K562 (cell line): Measurements from ENCODE around the gene HAPLN2. TPM values are rescaled to one million over a fixed set of nuclear protein-coding genes. Genes with fewer than 3 reads are reported as not detected.

ENCODE experiments used
- ATAC-seq: fragments of 200-7000 bp; cut with Tn5 transposase; 3 replicates; pipeline ENCODE4 v1.9.1; 2020; ENCODE audit warnings: moderate library complexity
- BruUV-seq: library from RNA; stranded (reverse); fragments of 400-500 nt; replicated peaks from 2 replicates; lab custom pipeline; 2021; lab: Mats Ljungman, UMichigan
- CTCF ChIA-PET: fragments of 300-600 bp; formaldehyde crosslinking; extraction: SDS; loops from one replicate; lab custom pipeline; 2021; ENCODE audit warnings: low intra/inter-chr PET ratio; lab: Yijun Ruan, JAX
- POLR2A ChIA-PET: fragments of 300-600, 350-650 bp; sonication (Branson Sonifier 250); formaldehyde crosslinking; extraction: SDS; loops from one replicate; lab custom pipeline; 2021; ENCODE audit warnings: antibody characterized with exemption, inconsistent platforms; lab: Yijun Ruan, JAX
- DNase-seq, 4 experiments: peaks; one replicate each; pipeline versions ENCODE4 v3.0.0 to v3.0.0-alpha.2; 2011 to 2018; ENCODE audit warnings: low spot score in 3 of 4, mixed read lengths in 3 of 4; ENCODE audit errors: extremely low read depth in 1 of 4
- FAIRE-seq: peaks from 2 replicates; lab custom pipeline; 2011; peaks lifted over from hg19 to GRCh38; lab: Jason Lieb, UNC
- H2AFZ ChIP-seq: 2 replicates; pipeline ENCODE4 v1.6.0; 2011; ENCODE audit warnings: low read depth, low read length, control low read depth, inconsistent platforms
- H3K27ac ChIP-seq: fragments of 200-600 bp; 3 replicates; pipeline ENCODE4 v1.8.0; 2011; ENCODE audit warnings: low read depth, mild to moderate bottlenecking, control low read depth, inconsistent platforms, low read length, moderate library complexity, mixed read lengths; ENCODE audit errors: extremely low read depth
- H3K27me3 ChIP-seq, 2 experiments: fragments of 300-600 bp in 1 of 2; 2 replicates in 1 of 2; 3 replicates in 1 of 2; pipeline versions ENCODE4 v1.6.0 to v1.8.0; 2011; ENCODE audit warnings: inconsistent platforms in 2 of 2, low read length in 2 of 2, mild to moderate bottlenecking in 1 of 2, mixed read lengths in 1 of 2, moderate library complexity in 1 of 2; ENCODE audit not compliant: control insufficient read depth in 2 of 2, insufficient read depth in 2 of 2
- H3K36me3 ChIP-seq: fragments of 300-600 bp; 3 replicates; pipeline ENCODE4 v1.8.0; 2011; ENCODE audit warnings: mild to moderate bottlenecking, low read length, inconsistent platforms; ENCODE audit not compliant: control insufficient read depth, insufficient read depth
- H3K4me1 ChIP-seq, 2 experiments: fragments of 200-600 bp in 1 of 2; replicated peaks in 1 of 2; 2 replicates in 1 of 2; 3 replicates in 1 of 2; pipeline versions ENCODE4 v1.5.1 to v1.8.0; 2011; ENCODE audit warnings: inconsistent platforms in 2 of 2, low read length in 2 of 2, mild to moderate bottlenecking in 1 of 2, mixed read lengths in 1 of 2, moderate library complexity in 1 of 2; ENCODE audit not compliant: control insufficient read depth in 2 of 2, insufficient read depth in 2 of 2
- H3K4me2 ChIP-seq: 2 replicates; pipeline ENCODE4 v1.6.1; 2011; ENCODE audit warnings: low read length, control low read depth, inconsistent platforms, mixed read lengths; ENCODE audit not compliant: insufficient read depth
- H3K4me3 ChIP-seq: fragments of 200-600 bp; sonication (generic), shearing (Covaris generic); 2 replicates; pipeline ENCODE4 v1.5.1; 2016; ENCODE audit warnings: control low read depth, inconsistent platforms
- H3K79me2 ChIP-seq: fragments of 200-600 bp; 3 replicates; pipeline ENCODE4 v1.8.0; 2011; ENCODE audit warnings: low read length, inconsistent platforms; ENCODE audit not compliant: control insufficient read depth, insufficient read depth
- H3K9ac ChIP-seq, 2 experiments: 2 replicates each; pipeline versions ENCODE4 v1.6.0 to v1.6.1; 2011; ENCODE audit warnings: low read depth in 2 of 2, low read length in 2 of 2, control low read depth in 1 of 2, inconsistent platforms in 1 of 2, mild to moderate bottlenecking in 1 of 2, mixed read lengths in 1 of 2; ENCODE audit not compliant: insufficient read depth in 1 of 2
- H3K9me1 ChIP-seq: one replicate; pipeline ENCODE4 v1.6.0; 2011; ENCODE audit warnings: inconsistent platforms, mild to moderate bottlenecking, low read length, moderate library complexity; ENCODE audit not compliant: control insufficient read depth, insufficient read depth
- H3K9me3 ChIP-seq: replicated peaks from 2 replicates; pipeline ENCODE4 v1.5.1; 2011; ENCODE audit warnings: low read depth, low read length, inconsistent platforms; ENCODE audit not compliant: control insufficient read depth, insufficient read depth
- H4K20me1 ChIP-seq: replicated peaks from 2 replicates; pipeline ENCODE4 v1.6.1; 2011; ENCODE audit warnings: low read length, inconsistent platforms, mixed read lengths; ENCODE audit not compliant: control insufficient read depth, insufficient read depth
- ARID1B ChIP-seq: fragments of 450-650 bp; IDR thresholded peaks from 2 replicates; pipeline ENCODE4 v1.6.1; 2016; ENCODE audit warnings: antibody characterized with exemption, mild to moderate bottlenecking, inconsistent platforms
- CHAMP1 ChIP-seq: fragments of 450-650 bp; IDR thresholded peaks from 2 replicates; pipeline ENCODE4 v1.6.1; 2016; ENCODE audit warnings: mild to moderate bottlenecking
- DACH1 ChIP-seq: fragments of 450-650 bp; IDR thresholded peaks from 2 replicates; pipeline ENCODE4 v1.6.1; 2018; ENCODE audit not compliant: partially characterized antibody
- FOXO4 ChIP-seq: fragments of 450-650 bp; formaldehyde crosslinking; IDR thresholded peaks from 2 replicates; pipeline ENCODE4 v1.4.0; 2020; ENCODE audit warnings: mild to moderate bottlenecking, moderate library complexity
- HDAC1 ChIP-seq, 2 experiments: fragments of 450-650 bp; IDR thresholded peaks; 2 replicates each; pipeline ENCODE4 v1.6.1; 2016 to 2017; ENCODE audit warnings: inconsistent platforms in 1 of 2, mild to moderate bottlenecking in 1 of 2, moderate library complexity in 1 of 2
- ILK ChIP-seq: fragments of 450-650 bp; IDR thresholded peaks from 2 replicates; pipeline ENCODE4 v1.6.1; 2016; ENCODE audit warnings: missing genetic modification characterization, low read depth, mild to moderate bottlenecking, missing compliant biosample characterization, moderate library complexity, borderline replicate concordance
- KDM2B ChIP-seq: fragments of 250-450 bp; sonication (Bioruptor Pico); IDR thresholded peaks from 2 replicates; pipeline ENCODE4 v1.8.0; 2021; ENCODE audit warnings: mild to moderate bottlenecking, moderate library complexity
- MLLT1 ChIP-seq, 2 experiments: fragments of 450-650 bp; IDR thresholded peaks; 2 replicates each; pipeline ENCODE4 v1.6.1; 2016
- NELFE ChIP-seq: IDR thresholded peaks from 2 replicates; pipeline ENCODE4 v1.6.1; 2011; ENCODE audit warnings: mild to moderate bottlenecking; ENCODE audit not compliant: insufficient read depth, insufficient read length
- NR3C1 ChIP-seq: sonication (generic); formaldehyde crosslinking; IDR thresholded peaks from 2 replicates; pipeline ENCODE4 v1.8.1; 2022; ENCODE audit warnings: missing genetic modification reagents
- POLR2H ChIP-seq: IDR thresholded peaks from 2 replicates; pipeline ENCODE4 v1.6.1; 2016; ENCODE audit warnings: missing genetic modification characterization, low read depth, mild to moderate bottlenecking, control low read depth, missing compliant biosample characterization, moderate library complexity
- ZNF197 ChIP-seq: fragments of 200-800 bp; sonication (Bioruptor generic); IDR thresholded peaks from 2 replicates; pipeline ENCODE4 v1.6.1; 2016; ENCODE audit warnings: low read depth, missing genetic modification characterization, missing compliant biosample characterization
- ZNF592 ChIP-seq: fragments of 450-650 bp; IDR thresholded peaks from 2 replicates; pipeline ENCODE4 v1.6.1; 2017; ENCODE audit warnings: antibody characterized with exemption, mild to moderate bottlenecking
- WGBS: fragments of 100-300 bp; shearing (Covaris generic); methylation state at CpG from one replicate; pipeline ENCODE4 v1.1.6; 2016; ENCODE audit warnings: low coverage, mixed read lengths; ENCODE audit not compliant: insufficient coverage; ENCODE audit errors: missing lambda C conversion rate; 5-methylcytosine and 5-hydroxymethylcytosine counted together
- in situ Hi-C: fragments of 300-500 bp; cut with MboI; formaldehyde crosslinking; loops from 4 replicates; pipeline ENCODE4 v1.15.0; 2018; ENCODE audit warnings: inconsistent platforms, mixed read lengths
- intact Hi-C: fragments of 100-400 bp; cut with micrococcal nuclease; formaldehyde crosslinking; loops from 2 replicates; pipeline ENCODE4 v1.14.2; 2022
- polyA plus RNA-seq, 8 experiments: library from polyadenylated mRNA; depleted of rRNA in 4 of 8; stranded (reverse) in 5 of 8; unstranded in 3 of 8; fragments of >200 nt; fragmentation: Nextera tagmentation in 2 of 8; fragmentation: Illumina TruSeq in 1 of 8; extraction: Ambion mirVana in 2 of 8; extraction: Trizol in 1 of 8; gene quantifications; 2 replicates each; pipeline versions ENCODE4 v1.2.1 to v1.2.3, GENCODE V29; 2011 to 2014; ENCODE audit warnings: inconsistent platforms in 1 of 8, missing spikeins in 1 of 8
- total RNA-seq, 7 experiments: library from RNA; depleted of rRNA in 6 of 7; stranded (reverse); fragments of >200 nt in 6 of 7; fragmentation: Illumina TruSeq in 2 of 7; extraction: Trizol in 2 of 7; gene quantifications; 2 replicates each; pipeline versions ENCODE4 v1.2.1 to v1.2.3, GENCODE V29; 2011 to 2021; ENCODE audit warnings: low replicate concordance in 1 of 7

HAPLN2 gene
- total and polyA plus RNA-seq, 9 of the 15 experiments (the other 6 are each of a cell fraction or from before 2014, with no cell fraction given) = 0.14 to 5.2 (median 3.8) TPM; not detected in 4

- no peak overlapping the region for H3K4me3 ChIP-seq
- H3K27ac ChIP-seq = peak overlapping the region; percentile 100
- no TSS peak for BruUV-seq
- H3K4me1 ChIP-seq = peaks cover 60 to 78% of the 10 kb centered on the region in 2 experiments
- POLR2A ChIA-PET = interaction anchor here (0.6 to 2.3 kb wide), 5 partner anchors 14 to 65 kb away, joined by 3 to 10 read pairs (median 3); partner anchors contain the start of genes METTL25B and NES
- H3K9ac ChIP-seq = peak overlapping the region; percentile 73 to 100; a peak in 3 of 4 replicates
- in situ Hi-C loops = no loop called here
- H3K9me3 ChIP-seq = no peaks in the 10 kb centered on the region
- H3K27me3 ChIP-seq = no peaks in the 10 kb centered on the region
- H2AFZ ChIP-seq = peak overlapping the region; percentile 84
- CTCF ChIA-PET = no interaction called here
- 7% methylated on average over 5 of the region's 5 CpGs for WGBS
- intact Hi-C loops = no loop called here
- peaks cover 20% of the 10 kb centered on the region; the same call in 2 of the 3 replicates for H3K36me3 ChIP-seq
- ATAC-seq = no peak
- no peak for FAIRE-seq
- H3K79me2 ChIP-seq = peaks cover 41% of the 10 kb centered on the region
- DNase-seq = peak; percentile 61 to 85 (median 66)
- peaks cover 17% of the 10 kb centered on the region for H4K20me1 ChIP-seq
- peaks cover 8% of the 10 kb centered on the region for H3K9me1 ChIP-seq
- peak overlapping the region; percentile 100 for H3K4me2 ChIP-seq
- no peak for TF ChIP-seq DACH1
- TF ChIP-seq FOXO4 (CRISPR knock-in tag) = no peak
- TF ChIP-seq NR3C1 (CRISPR knock-in tag) = no peak
- TF ChIP-seq HDAC1 (IDR thresholded peaks at IDR 0.05) = 0 out of 4 replicates have a peak, but pooled peaks of 1 of the 2 experiments have one; percentile 19
- TF ChIP-seq MLLT1 (IDR thresholded peaks at IDR 0.05) = no peak
- TF ChIP-seq ILK (tag) = no peak
- no peak for TF ChIP-seq POLR2H (tag)
- no peak for TF ChIP-seq CHAMP1
- no peak for TF ChIP-seq KDM2B (CRISPR knock-in tag)
- TF ChIP-seq ARID1B = peak; percentile 44; the same call in 1 of the 2 replicates
- peak; percentile 86 for TF ChIP-seq ZNF592
- TF ChIP-seq ZNF197 = no peak
- no peak for TF ChIP-seq NELFE
Measured at GRCh38 chr1:156663178-156663577, 44.0 kb downstream of the HAPLN2 start.
